ENCODE measurements around the gene USHBP1.
A peak's percentile ranks its signal among the peaks of the same experiment; 100 is the strongest.

The USHBP1 gene

GRCh38 chr19:17305517-17306284 is 41.2 kb upstream of the USHBP1 start, which contains the start of gene MRPL34:
Gene MRPL34 (plus strand): TSS chr19:17305872. CDS start chr19:17305893, 21 bp downstream.
- Histone ChIP-seq H3K4me3 (ENCODE audit: low read length) (peak within 1 kb of the TSS; percentile 88), H3K9me3 (ENCODE audit: control insufficient read depth, insufficient read depth, low read length) (no peaks in the 10 kb centered on the region), H3K27ac (ENCODE audit: low read length) (no peak within 1 kb of the TSS), H3K27me3 (ENCODE audit: control insufficient read depth, insufficient read depth, low read length) (no peaks in the 10 kb centered on the region), H3K4me1 (ENCODE audit: control insufficient read depth, insufficient read depth, low read length) (peaks cover 4% of the 10 kb centered on the region; the same call in 1 of the 2 replicates), H3K36me3 (ENCODE audit: control insufficient read depth, insufficient read depth, low read length) (peaks cover 7% of the 10 kb centered on the region; the same call in 1 of the 2 replicates)
- no CpG with 5 or more reads among the region's 55 CpGs for WGBS (ENCODE audit: insufficient coverage, insufficient read length)
- no peak for DNase-seq (ENCODE audit: low read depth, low spot score)

- Histone ChIP-seq H3K27ac (ENCODE audit: low read length) (no peak overlapping the region), H3K27me3 (ENCODE audit: control insufficient read depth, insufficient read depth, low read length) (no peaks in the 10 kb centered on the region), H3K36me3 (ENCODE audit: control insufficient read depth, insufficient read depth, low read length) (peaks cover 7% of the 10 kb centered on the region; the same call in 1 of the 2 replicates), H3K9me3 (ENCODE audit: control insufficient read depth, insufficient read depth, low read length) (no peaks in the 10 kb centered on the region), H3K4me3 (ENCODE audit: low read length) (no peak overlapping the region), H3K4me1 (ENCODE audit: control insufficient read depth, insufficient read depth, low read length) (peaks cover 1% of the 10 kb centered on the region; the same call in 1 of the 2 replicates)
- DNase-seq (ENCODE audit: low read depth, low spot score): no peak
- no CpG with 5 or more reads among the region's 7 CpGs for WGBS (ENCODE audit: insufficient coverage, insufficient read length)
Measured at GRCh38 chr19:17305216-17305516, 40.6 kb upstream of the USHBP1 start.

GRCh38 chr19:17304386-17305215 is 40.1 kb upstream of the USHBP1 start:
- no peak for DNase-seq (ENCODE audit: low read depth, low spot score)
- Histone ChIP-seq H3K4me3 (ENCODE audit: low read length) (no peak overlapping the region), H3K9me3 (ENCODE audit: control insufficient read depth, insufficient read depth, low read length) (no peaks in the 10 kb centered on the region), H3K36me3 (ENCODE audit: control insufficient read depth, insufficient read depth, low read length) (peaks cover 7% of the 10 kb centered on the region; the same call in 1 of the 2 replicates), H3K27ac (ENCODE audit: low read length) (no peak overlapping the region), H3K27me3 (ENCODE audit: control insufficient read depth, insufficient read depth, low read length) (no peaks in the 10 kb centered on the region), H3K4me1 (ENCODE audit: control insufficient read depth, insufficient read depth, low read length) (peaks cover 1% of the 10 kb centered on the region; the same call in 1 of the 2 replicates)
- no CpG with 5 or more reads among the region's 12 CpGs for whole genome bisulfite sequencing (ENCODE audit: insufficient coverage, insufficient read length)

GRCh38 chr19:17303940-17304267 is 39.4 kb upstream of the USHBP1 start:
- DNase-seq (ENCODE audit: low read depth, low spot score): no peak
- Histone ChIP-seq H3K4me3 (ENCODE audit: low read length) (no peak overlapping the region), H3K9me3 (ENCODE audit: control insufficient read depth, insufficient read depth, low read length) (no peaks in the 10 kb centered on the region), H3K27me3 (ENCODE audit: control insufficient read depth, insufficient read depth, low read length) (no peaks in the 10 kb centered on the region), H3K27ac (ENCODE audit: low read length) (no peak overlapping the region), H3K36me3 (ENCODE audit: control insufficient read depth, insufficient read depth, low read length) (peaks cover 7% of the 10 kb centered on the region; the same call in 1 of the 2 replicates), H3K4me1 (ENCODE audit: control insufficient read depth, insufficient read depth, low read length) (peaks cover 1% of the 10 kb centered on the region; the same call in 1 of the 2 replicates)
- no CpG with 5 or more reads among the region's 12 CpGs for WGBS (ENCODE audit: insufficient coverage, insufficient read length)

GRCh38 chr19:17303167-17303939 is 38.8 kb upstream of the USHBP1 start, which contains the start of gene ABHD8:
Gene ABHD8 (minus strand): TSS chr19:17303425. CDS start chr19:17301616, 1,809 bp downstream.
- peak within 1 kb of the TSS; percentile 39; the same call in 1 of the 2 replicates for H3K4me3 ChIP-seq (ENCODE audit: low read length)
- no peak within 1 kb of the TSS for H3K27ac ChIP-seq (ENCODE audit: low read length)
- WGBS (ENCODE audit: insufficient coverage, insufficient read length): no CpG with 5 or more reads among the region's 52 CpGs
- no peaks in the 10 kb centered on the region for H3K9me3 ChIP-seq (ENCODE audit: control insufficient read depth, insufficient read depth, low read length)
- DNase-seq (ENCODE audit: low read depth, low spot score): no peak
- H3K36me3 ChIP-seq (ENCODE audit: control insufficient read depth, insufficient read depth, low read length): peaks cover 9% of the 10 kb centered on the region
- H3K27me3 ChIP-seq (ENCODE audit: control insufficient read depth, insufficient read depth, low read length): no peaks in the 10 kb centered on the region
- peaks cover 1% of the 10 kb centered on the region; the same call in 1 of the 2 replicates for H3K4me1 ChIP-seq (ENCODE audit: control insufficient read depth, insufficient read depth, low read length)

- Histone ChIP-seq H3K4me1 (ENCODE audit: control insufficient read depth, insufficient read depth, low read length) (peaks cover 1% of the 10 kb centered on the region; the same call in 1 of the 2 replicates), H3K4me3 (ENCODE audit: low read length) (peak overlapping the region; percentile 39; the same call in 1 of the 2 replicates), H3K27me3 (ENCODE audit: control insufficient read depth, insufficient read depth, low read length) (no peaks in the 10 kb centered on the region), H3K27ac (ENCODE audit: low read length) (no peak overlapping the region), H3K36me3 (ENCODE audit: control insufficient read depth, insufficient read depth, low read length) (peaks cover 9% of the 10 kb centered on the region), H3K9me3 (ENCODE audit: control insufficient read depth, insufficient read depth, low read length) (no peaks in the 10 kb centered on the region)
- DNase-seq (ENCODE audit: low read depth, low spot score): no peak
- no CpG with 5 or more reads among the region's 29 CpGs for WGBS (ENCODE audit: insufficient coverage, insufficient read length)
Measured at GRCh38 chr19:17302391-17303166, 38.0 kb upstream of the USHBP1 start.

- no peaks in the 10 kb centered on the region for H3K9me3 ChIP-seq (ENCODE audit: control insufficient read depth, insufficient read depth, low read length)
- no peaks in the 10 kb centered on the region for H3K27me3 ChIP-seq (ENCODE audit: control insufficient read depth, insufficient read depth, low read length)
- WGBS (ENCODE audit: insufficient coverage, insufficient read length): no CpG with 5 or more reads among the region's 51 CpGs
- H3K27ac ChIP-seq (ENCODE audit: low read length): no peak overlapping the region
- peaks cover 9% of the 10 kb centered on the region for H3K36me3 ChIP-seq (ENCODE audit: control insufficient read depth, insufficient read depth, low read length)
- no peak overlapping the region for H3K4me3 ChIP-seq (ENCODE audit: low read length)
- peaks cover 1% of the 10 kb centered on the region; the same call in 1 of the 2 replicates for H3K4me1 ChIP-seq (ENCODE audit: control insufficient read depth, insufficient read depth, low read length)
- DNase-seq (ENCODE audit: low read depth, low spot score): no peak
Measured at GRCh38 chr19:17300992-17301619, 36.6 kb upstream of the USHBP1 start.

- Histone ChIP-seq H3K36me3 (ENCODE audit: control insufficient read depth, insufficient read depth, low read length) (peaks cover 13% of the 10 kb centered on the region), H3K4me3 (ENCODE audit: low read length) (no peak overlapping the region), H3K4me1 (ENCODE audit: control insufficient read depth, insufficient read depth, low read length) (0 out of 2 replicates have a peak, but pooled peaks cover 3% of the 10 kb centered on the region), H3K27ac (ENCODE audit: low read length) (no peak overlapping the region), H3K27me3 (ENCODE audit: control insufficient read depth, insufficient read depth, low read length) (no peaks in the 10 kb centered on the region), H3K9me3 (ENCODE audit: control insufficient read depth, insufficient read depth, low read length) (no peaks in the 10 kb centered on the region)
- DNase-seq (ENCODE audit: low read depth, low spot score): no peak
- WGBS (ENCODE audit: insufficient coverage, insufficient read length): no CpG with 5 or more reads among the region's 6 CpGs
Measured at GRCh38 chr19:17296976-17297375, 32.4 kb upstream of the USHBP1 start.

GRCh38 chr19:17296273-17296672 is 31.7 kb upstream of the USHBP1 start:
- H3K9me3 ChIP-seq (ENCODE audit: control insufficient read depth, insufficient read depth, low read length): no peaks in the 10 kb centered on the region
- WGBS (ENCODE audit: insufficient coverage, insufficient read length): no CpG with 5 or more reads among the region's 4 CpGs
- no peak overlapping the region for H3K27ac ChIP-seq (ENCODE audit: low read length)
- H3K4me1 ChIP-seq (ENCODE audit: control insufficient read depth, insufficient read depth, low read length): 0 out of 2 replicates have a peak, but pooled peaks cover 5% of the 10 kb centered on the region
- H3K4me3 ChIP-seq (ENCODE audit: low read length): no peak overlapping the region
- H3K27me3 ChIP-seq (ENCODE audit: control insufficient read depth, insufficient read depth, low read length): no peaks in the 10 kb centered on the region
- H3K36me3 ChIP-seq (ENCODE audit: control insufficient read depth, insufficient read depth, low read length): peaks cover 10% of the 10 kb centered on the region
- DNase-seq (ENCODE audit: low read depth, low spot score): no peak

All from iPS DF 6.9 (cell line).